Endodermal cell (in vitro differentiated cells): Measurements from ENCODE around the gene POLE. TPM values are rescaled to one million over a fixed set of nuclear protein-coding genes. Genes with fewer than 3 reads are reported as not detected.

Experiments
- DNase-seq: peaks from one replicate; pipeline ENCODE4 v3.0.0-alpha.2; 2017
- H3K27ac ChIP-seq: 2 replicates; pipeline ENCODE4 v1.5.1; 2013; ENCODE audit warnings: mild to moderate bottlenecking, low read depth, low read length, moderate library complexity
- H3K27me3 ChIP-seq: 2 replicates; pipeline ENCODE4 v1.6.1; 2013; ENCODE audit warnings: mild to moderate bottlenecking, low read length, moderate library complexity; ENCODE audit not compliant: insufficient read depth, control insufficient read depth, poor library complexity, severe bottlenecking
- H3K36me3 ChIP-seq: 2 replicates; pipeline ENCODE4 v1.7.0; 2013; ENCODE audit warnings: mild to moderate bottlenecking, low read length, moderate library complexity; ENCODE audit not compliant: control insufficient read depth, insufficient read depth
- H3K4me1 ChIP-seq: one replicate; pipeline ENCODE4 v1.7.0; 2013; ENCODE audit warnings: low read length; ENCODE audit not compliant: control insufficient read depth, insufficient read depth
- H3K4me3 ChIP-seq: 2 replicates; pipeline ENCODE4 v1.5.1; 2013; ENCODE audit warnings: mild to moderate bottlenecking, low read length, moderate library complexity
- H3K9ac ChIP-seq: 2 replicates; pipeline ENCODE4 v1.6.1; 2013; ENCODE audit warnings: mild to moderate bottlenecking, low read length, moderate library complexity; ENCODE audit not compliant: poor library complexity, severe bottlenecking; ENCODE audit errors: extremely low read depth
- H3K9me3 ChIP-seq: 2 replicates; pipeline ENCODE4 v1.6.1; 2013; ENCODE audit warnings: mild to moderate bottlenecking, low read length, moderate library complexity; ENCODE audit not compliant: control insufficient read depth
- H3K27ac Mint-ChIP-seq: 2 replicates; pipeline ENCODE4 v1.8.0; 2020; ENCODE audit warnings: mixed read lengths
- H3K27me3 Mint-ChIP-seq: 2 replicates; pipeline ENCODE4 v1.8.0; 2021; ENCODE audit warnings: mild to moderate bottlenecking, mixed read lengths; ENCODE audit not compliant: insufficient read depth
- H3K36me3 Mint-ChIP-seq: 2 replicates; pipeline ENCODE4 v1.8.0; 2020; ENCODE audit warnings: low read depth, mixed read lengths
- H3K4me1 Mint-ChIP-seq: 2 replicates; pipeline ENCODE4 v1.8.0; 2020; ENCODE audit warnings: mixed read lengths
- H3K4me3 Mint-ChIP-seq: 2 replicates; pipeline ENCODE4 v1.8.0; 2020; ENCODE audit warnings: mild to moderate bottlenecking, moderate library complexity, mixed read lengths
- H3K9me3 Mint-ChIP-seq: 2 replicates; pipeline ENCODE4 v1.8.0; 2020; ENCODE audit warnings: mild to moderate bottlenecking, mixed read lengths
- CTCF ChIP-seq: fragments of 200-600 bp; sonication (generic); conservative IDR thresholded peaks from 2 replicates; pipeline ENCODE4 v1.5.0; 2021; ENCODE audit warnings: antibody characterized with exemption, mild to moderate bottlenecking
- WGBS, 2 experiments: methylation state at CpG; one replicate each; pipeline versions ENCODE4 v1.1.5 to v1.1.7; 2013; ENCODE audit warnings: missing lambda C conversion rate in 2 of 2, mixed read lengths in 1 of 2; ENCODE audit not compliant: insufficient coverage in 1 of 2, insufficient read length in 1 of 2; 5-methylcytosine and 5-hydroxymethylcytosine counted together
- total RNA-seq, 2 donors: library from RNA; stranded (reverse); fragmentation: NEBNext Ultra II Directional in 1 of 2; extraction: Animal tissue kit (Norgen Biotek cat#: 25700) in 1 of 2; gene quantifications; 2 replicates in 1 of 2; 3 replicates in 1 of 2; pipeline ENCODE4 v1.2.1, GENCODE V29; 2021

POLE gene
- total RNA-seq, 2 donors from 2014 or later = 165 to 212 TPM

- Mint-ChIP-seq H3K36me3 (peaks cover 2% of the 10 kb centered on the region), H3K4me3 (no peak overlapping the region), H3K27me3 (peaks cover 96% of the 10 kb centered on the region), H3K9me3 (peaks cover 2% of the 10 kb centered on the region), H3K27ac (no peak overlapping the region), H3K4me1 (peaks cover 3% of the 10 kb centered on the region)
- Histone ChIP-seq H3K9me3 (no peaks in the 10 kb centered on the region), H3K27ac (no peak overlapping the region), H3K27me3 (peaks cover 97% of the 10 kb centered on the region), H3K36me3 (no peaks in the 10 kb centered on the region), H3K4me3 (no peak overlapping the region), H3K4me1 (no peaks in the 10 kb centered on the region), H3K9ac (no peak overlapping the region)
- 80% methylated on average over 1 to 6 of the region's 6 CpGs for WGBS, 2 experiments
- DNase-seq = no peak
- TF ChIP-seq CTCF = no peak
Observed at GRCh38 chr12:132588319-132588718, 98.8 kb downstream of the POLE start.

- Histone ChIP-seq H3K27me3 (peaks cover 95% of the 10 kb centered on the region), H3K9me3 (no peaks in the 10 kb centered on the region), H3K4me3 (no peak overlapping the region), H3K4me1 (no peaks in the 10 kb centered on the region), H3K27ac (no peak overlapping the region), H3K36me3 (no peaks in the 10 kb centered on the region), H3K9ac (no peak overlapping the region)
- Mint-ChIP-seq H3K36me3 (peaks cover 2% of the 10 kb centered on the region), H3K9me3 (peaks cover 2% of the 10 kb centered on the region), H3K27ac (no peak overlapping the region), H3K27me3 (peaks cover 90% of the 10 kb centered on the region), H3K4me3 (no peak overlapping the region), H3K4me1 (peaks cover 3% of the 10 kb centered on the region)
- WGBS, 2 experiments = 75 to 100% methylated on average over 1 to 3 of the region's 3 CpGs
- no peak for DNase-seq
- no peak for TF ChIP-seq CTCF
Observed at GRCh38 chr12:132587781-132588180, 99.4 kb downstream of the POLE start.

- DNase-seq = no peak
- H3K4me1 ChIP-seq = no peaks in the 10 kb centered on the region
- H3K4me3 Mint-ChIP-seq = no peak overlapping the region
- peaks cover 90% of the 10 kb centered on the region for H3K27me3 Mint-ChIP-seq
- no peak overlapping the region for H3K9ac ChIP-seq
- no peaks in the 10 kb centered on the region for H3K9me3 ChIP-seq
- 93 to 95% methylated on average over 10 to 18 of the region's 18 CpGs for WGBS, 2 experiments
- peaks cover 2% of the 10 kb centered on the region for H3K9me3 Mint-ChIP-seq
- peaks cover 3% of the 10 kb centered on the region for H3K4me1 Mint-ChIP-seq
- H3K27me3 ChIP-seq = peaks cover 95% of the 10 kb centered on the region
- H3K36me3 Mint-ChIP-seq = peaks cover 2% of the 10 kb centered on the region
- no peaks in the 10 kb centered on the region for H3K36me3 ChIP-seq
- no peak for TF ChIP-seq CTCF
- no peak overlapping the region for H3K27ac Mint-ChIP-seq
- no peak overlapping the region for H3K27ac ChIP-seq
- H3K4me3 ChIP-seq = no peak overlapping the region
Observed at GRCh38 chr12:132586929-132587328, 100.2 kb downstream of the POLE start.
